Measurements from ENCODE around the gene BEND5.

BEND5 gene

DNA sequence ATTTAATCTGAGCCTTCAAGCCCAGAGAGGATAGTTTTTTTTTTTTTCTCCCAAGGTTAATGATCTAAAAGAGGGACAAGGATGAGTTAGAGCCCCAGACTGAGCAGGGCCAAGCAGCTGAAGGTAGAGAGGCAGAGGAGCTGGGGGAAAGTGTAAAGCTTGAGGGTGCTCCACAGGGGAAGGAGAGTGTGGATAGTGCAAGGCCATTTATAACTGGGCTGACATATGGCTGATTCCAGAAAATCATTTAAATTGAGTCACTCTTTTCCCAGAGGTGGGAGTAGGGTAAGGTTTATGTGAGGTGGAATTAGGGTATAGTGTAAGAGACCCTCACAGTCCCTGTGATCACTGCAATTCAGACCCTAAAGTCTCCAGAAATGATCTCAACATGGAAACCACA lies 55.8 kb downstream of the BEND5 start:
- DNase-seq (ENCODE audit: low read depth) = no peak

- no peak for DNase-seq (ENCODE audit: low read depth)
These were observed 58.0 kb downstream of the BEND5 start for GRCh38 chr1:48718705-48719104.

GRCh38 chr1:48718116-48718630 lies 58.5 kb downstream of the BEND5 start:
- no peak for DNase-seq (ENCODE audit: low read depth)

DNA sequence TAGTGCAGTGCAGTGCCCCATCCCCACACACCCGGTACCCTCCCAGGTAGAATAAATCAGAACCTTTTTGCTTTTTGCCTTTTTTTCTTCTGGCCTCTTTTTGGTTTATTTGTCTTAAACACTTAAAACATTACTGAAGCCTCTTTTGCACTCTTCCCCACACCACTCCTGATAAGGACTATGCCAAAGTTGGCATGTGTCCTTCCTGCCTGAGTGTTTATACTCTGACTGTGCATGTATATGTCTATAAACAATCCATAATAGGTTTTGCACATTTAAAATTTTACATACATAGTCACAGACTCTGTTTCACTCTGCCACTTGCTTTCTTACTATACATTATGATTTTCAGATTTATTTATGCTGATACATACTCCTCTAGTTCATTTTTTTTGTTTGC lies 59.6 kb downstream of the BEND5 start:
- no peak for DNase-seq (ENCODE audit: low read depth)

GRCh38 chr1:48715921-48716320 lies 60.8 kb downstream of the BEND5 start:
- no peak for DNase-seq (ENCODE audit: low read depth)

DNA sequence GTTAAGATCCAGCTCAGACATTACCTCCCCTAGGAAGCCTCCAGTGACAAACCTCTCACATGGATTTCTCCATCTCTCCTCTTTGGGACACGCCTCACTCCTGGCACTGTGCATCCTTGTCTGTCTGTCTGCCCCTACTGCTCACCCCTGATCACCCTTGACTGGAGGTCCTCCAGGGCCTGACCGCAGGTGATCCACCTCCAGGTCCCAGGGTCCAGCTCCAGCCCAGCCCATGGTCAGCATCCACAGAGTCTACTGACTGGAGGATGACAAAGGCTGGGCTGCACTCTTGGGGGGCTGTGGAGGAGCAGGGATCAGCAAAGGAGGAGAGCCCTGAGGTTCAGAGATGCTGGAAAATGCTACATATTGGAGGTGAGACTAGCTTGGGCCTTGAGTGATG lies 65.8 kb downstream of the BEND5 start:
- DNase-seq (ENCODE audit: low read depth) = no peak

DNA sequence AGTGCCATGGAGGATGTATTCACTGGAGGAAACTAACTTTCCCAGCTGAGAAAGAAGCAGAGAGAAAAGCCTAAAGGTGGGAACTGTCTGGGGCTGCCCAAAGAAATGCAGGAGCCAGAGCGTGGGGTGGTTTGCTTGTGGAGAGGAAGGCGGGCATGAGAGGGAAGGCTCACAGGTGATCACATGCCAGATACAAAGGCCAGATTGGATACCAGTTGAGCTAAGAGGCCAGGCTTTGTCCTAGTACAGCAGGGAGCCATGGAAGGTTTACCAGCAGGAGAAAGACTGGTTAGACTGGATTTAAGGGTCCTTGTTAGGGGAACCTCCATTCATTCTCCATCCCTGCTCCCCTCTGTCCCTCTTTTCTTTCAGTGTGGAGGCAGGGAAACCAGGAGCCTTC lies 66.4 kb downstream of the BEND5 start:
- DNase-seq (ENCODE audit: low read depth) = no peak

- DNase-seq (ENCODE audit: low read depth) = no peak
These were observed 72.0 kb downstream of the BEND5 start for GRCh38 chr1:48704736-48705135.

- DNase-seq (ENCODE audit: low read depth) = no peak
These were observed 75.2 kb downstream of the BEND5 start for GRCh38 chr1:48701445-48701844.

- DNase-seq (ENCODE audit: low read depth) = no peak
These were observed 79.5 kb downstream of the BEND5 start for GRCh38 chr1:48697066-48697707.

DNA sequence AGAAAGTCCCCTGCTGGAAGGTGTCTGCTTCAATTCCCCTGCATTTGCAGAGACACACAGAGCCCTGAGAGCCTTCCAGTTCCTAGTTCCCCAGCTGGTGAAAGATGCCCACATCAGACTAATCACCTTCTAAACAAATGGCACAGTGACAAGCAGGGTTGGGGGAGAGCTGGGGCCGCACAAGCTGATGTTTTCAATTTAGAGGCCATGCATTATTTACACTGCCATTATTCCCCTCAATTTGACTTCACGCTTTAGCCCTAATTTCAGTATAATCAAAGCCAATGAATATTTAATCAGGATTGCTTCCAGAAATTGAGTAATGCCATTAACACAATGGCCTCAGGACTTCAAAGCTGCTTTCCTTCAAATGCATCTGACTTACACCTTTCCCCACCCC lies 81.5 kb downstream of the BEND5 start:
- no peak for DNase-seq (ENCODE audit: low read depth)

- no peak for DNase-seq (ENCODE audit: low read depth)
These were observed 82.9 kb downstream of the BEND5 start for GRCh38 chr1:48693674-48694320.

GRCh38 chr1:48693180-48693579 lies 83.5 kb downstream of the BEND5 start:
- DNase-seq (ENCODE audit: low read depth) = no peak

- no peak for DNase-seq (ENCODE audit: low read depth)
These were observed 84.5 kb downstream of the BEND5 start for GRCh38 chr1:48692235-48692634.

DNA sequence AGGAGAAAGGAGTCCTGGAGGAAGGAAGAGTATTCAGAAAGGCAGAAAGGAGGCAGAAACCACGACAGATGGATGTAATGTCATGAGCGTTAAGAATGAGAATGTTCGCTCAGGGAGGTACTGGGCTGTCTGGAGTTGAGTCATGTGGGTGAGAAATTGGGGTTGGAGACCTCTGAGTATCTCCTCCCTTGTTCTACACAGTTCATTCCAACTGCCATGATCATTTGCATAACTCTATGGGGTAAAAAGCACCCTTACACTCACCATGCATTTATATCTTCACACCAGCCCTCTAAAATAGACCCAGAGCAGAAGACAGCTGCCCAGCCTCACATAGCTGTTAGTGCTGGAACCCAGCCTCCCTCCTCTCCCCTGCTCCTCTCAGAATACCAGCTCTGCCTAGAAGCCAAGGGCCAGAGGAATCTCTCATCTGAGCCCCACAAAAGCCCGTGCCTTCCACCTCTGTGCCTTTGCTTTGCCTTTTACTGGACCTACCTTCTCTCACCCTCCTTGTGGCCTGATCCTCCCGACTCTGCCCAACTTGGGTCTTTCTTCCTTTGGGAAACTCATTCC lies 85.2 kb downstream of the BEND5 start:
- no peak for DNase-seq (ENCODE audit: low read depth)

- DNase-seq (ENCODE audit: low read depth) = no peak
These were observed 88.5 kb downstream of the BEND5 start for GRCh38 chr1:48688102-48688760.

- no peak for DNase-seq (ENCODE audit: low read depth)
These were observed 89.2 kb downstream of the BEND5 start for GRCh38 chr1:48687282-48688045.

- no peak for DNase-seq (ENCODE audit: low read depth)
These were observed 90.5 kb downstream of the BEND5 start for GRCh38 chr1:48686159-48686558.

DNA sequence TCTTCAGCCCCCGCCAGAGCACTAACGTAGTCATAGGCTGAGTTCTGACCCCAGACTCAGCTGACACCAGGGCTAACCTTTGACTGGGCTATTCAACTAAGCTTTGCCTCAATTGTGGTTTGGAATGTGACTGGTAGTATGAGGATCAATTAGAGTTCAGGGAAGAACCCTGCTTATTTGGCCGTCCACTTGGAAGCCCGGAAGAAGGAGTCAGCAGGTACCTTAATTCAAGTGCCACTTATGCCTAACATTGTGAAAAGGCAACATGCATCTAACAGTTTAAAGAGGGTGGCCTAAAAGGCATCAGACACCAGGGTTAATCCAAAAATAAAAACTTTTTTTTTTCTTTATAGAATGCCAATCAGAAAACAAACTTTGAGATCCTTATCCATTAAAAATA lies 92.3 kb downstream of the BEND5 start:
- no peak for DNase-seq (ENCODE audit: low read depth)

DNA sequence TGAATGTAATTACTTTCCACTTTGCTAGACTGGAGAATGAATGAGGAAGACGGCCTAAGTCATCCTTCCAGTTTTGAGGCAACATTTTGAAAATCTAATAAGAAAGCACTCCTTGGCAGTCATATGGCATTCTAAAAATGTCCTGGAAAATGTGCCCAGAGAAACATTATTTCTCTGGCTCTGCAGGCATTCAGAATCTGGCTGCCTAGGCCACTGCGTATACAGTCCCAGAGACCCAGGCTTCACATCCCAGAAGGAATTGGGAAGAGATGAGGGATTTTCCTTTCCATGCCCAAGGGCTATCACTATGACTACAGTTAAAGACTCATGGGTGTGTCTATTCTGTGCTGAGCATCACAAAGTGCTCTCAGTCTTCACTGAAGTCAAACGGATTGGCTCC lies 92.9 kb downstream of the BEND5 start:
- no peak for DNase-seq (ENCODE audit: low read depth)

- DNase-seq (ENCODE audit: low read depth) = no peak
These were observed 95.0 kb downstream of the BEND5 start for GRCh38 chr1:48681476-48682305.

Measured in non-pigmented ciliary epithelial cell (primary cell).